Mucosa of descending colon (tissue), 3 donors: ENCODE data around the gene SOX5. TPM values are rescaled to one million over a fixed set of nuclear protein-coding genes. Genes with fewer than 3 reads are reported as not detected.
"Not testable (repeated sequence)": the region's sequence is repeated elsewhere in the genome, so short reads cannot be mapped to it uniquely, and the experiment has no call there.

ENCODE experiments used
- ATAC-seq: fragments of 200-7000 bp; cut with Tn5 transposase; one replicate; pipeline ENCODE4 v1.9.1; 2020; ENCODE audit warnings: mild to moderate bottlenecking, moderate library complexity
- DNase-seq, 3 donors: peaks; one replicate each; pipeline ENCODE4 v3.0.0-alpha.2; 2020
- H3K36me3 ChIP-seq: fragments of 200-600 bp; one replicate; pipeline ENCODE4 v1.8.0; 2021; ENCODE audit warnings: low read depth, mild to moderate bottlenecking
- H3K4me1 ChIP-seq: fragments of 200-600 bp; one replicate; pipeline ENCODE4 v1.8.0; 2021; ENCODE audit warnings: low read depth, mild to moderate bottlenecking
- H3K4me3 ChIP-seq: fragments of 200-600 bp; one replicate; pipeline ENCODE4 v1.8.0; 2021; ENCODE audit warnings: mild to moderate bottlenecking
- H3K9me3 ChIP-seq: fragments of 200-600 bp; one replicate; pipeline ENCODE4 v1.8.0; 2021; ENCODE audit warnings: mild to moderate bottlenecking
- CTCF ChIP-seq: fragments of 200-600 bp; IDR thresholded peaks from one replicate; pipeline ENCODE4 v1.8.0; 2022; ENCODE audit warnings: antibody characterized with exemption, mild to moderate bottlenecking
- intact Hi-C, 2 donors: fragments of 100-400 bp; cut with DNase I in 1 of 2; cut with micrococcal nuclease in 1 of 2; formaldehyde crosslinking; loops; one replicate each; pipeline versions ENCODE4 v1.11.0 to v1.11.1; 2022; cut with DNase I, micrococcal nuclease
- total RNA-seq, 3 donors: library from RNA; stranded (reverse); fragmentation: NEBNext Ultra II Directional in 2 of 3; extraction: Animal tissue kit (Norgen Biotek cat#: 25700) in 2 of 3; gene quantifications; one replicate each; pipeline versions ENCODE4 v1.2.1 to v1.2.4, GENCODE V29; 2021 to 2023
- donor health status: DM: no; HTN: no; CAD: no; lungs with moderate emphysema.
- donor health status: DM: no; HTN: no; CAD: no.
- donor health status: DM: no; HTN: yes; CAD: no.

Gene SOX5
- total RNA-seq, 3 donors from 2014 or later, result 2.8 to 13.0 (median 3.3) TPM

- intact Hi-C loops, result no loop called here
- peak in 1 of 3 donors; percentile 17 for DNase-seq
- no peak for ATAC-seq
- Histone ChIP-seq H3K9me3 (no peaks in the 10 kb centered on the region), H3K36me3 (no peaks in the 10 kb centered on the region), H3K4me1 (no peaks in the 10 kb centered on the region), H3K4me3 (no peak overlapping the region)
- TF ChIP-seq CTCF, result no peak
These were observed 125.1 kb downstream of the SOX5 start for GRCh38 chr12:23824358-23824757.

GRCh38 chr12:23822883-23823282 is 126.6 kb downstream of the SOX5 start:
- intact Hi-C loops, H3K36me3 ChIP-seq, H3K9me3 ChIP-seq, DNase-seq, H3K4me1 ChIP-seq, ATAC-seq, H3K4me3 ChIP-seq: not testable (repeated sequence)

GRCh38 chr12:23817345-23817744 is 132.1 kb downstream of the SOX5 start:
- intact Hi-C loops, result no loop called here
- no peaks in the 10 kb centered on the region for H3K36me3 ChIP-seq
- no peaks in the 10 kb centered on the region for H3K4me1 ChIP-seq
- TF ChIP-seq CTCF, result no peak
- ATAC-seq (no peak), DNase-seq (no peak)
- H3K4me3 ChIP-seq, result no peak overlapping the region
- H3K9me3 ChIP-seq, result no peaks in the 10 kb centered on the region

GRCh38 chr12:23816394-23816851 is 133.0 kb downstream of the SOX5 start:
- Histone ChIP-seq H3K4me3 (no peak overlapping the region), H3K9me3 (no peaks in the 10 kb centered on the region), H3K36me3 (no peaks in the 10 kb centered on the region), H3K4me1 (no peaks in the 10 kb centered on the region)
- intact Hi-C loops, result no loop called here
- DNase-seq (no peak), ATAC-seq (no peak)
- no peak for TF ChIP-seq CTCF

- intact Hi-C loops, result no loop called here
- no peak for TF ChIP-seq CTCF
- Histone ChIP-seq H3K36me3 (no peaks in the 10 kb centered on the region), H3K4me3 (no peak overlapping the region), H3K4me1 (no peaks in the 10 kb centered on the region), H3K9me3 (no peaks in the 10 kb centered on the region)
- DNase-seq, result no peak
- ATAC-seq, result no peak
These were observed 133.7 kb downstream of the SOX5 start for GRCh38 chr12:23815810-23816209.

GRCh38 chr12:23813206-23813605 is 136.3 kb downstream of the SOX5 start:
- intact Hi-C loops, result no loop called here
- H3K9me3 ChIP-seq, result no peaks in the 10 kb centered on the region
- ATAC-seq (no peak), DNase-seq (no peak)
- TF ChIP-seq CTCF, result no peak
- H3K4me1 ChIP-seq, result no peaks in the 10 kb centered on the region
- no peaks in the 10 kb centered on the region for H3K36me3 ChIP-seq
- H3K4me3 ChIP-seq, result no peak overlapping the region
